Astrocyte (in vitro differentiated cells and primary cell): ENCODE measurements around the gene TGM5.

Experiments
- EZH2 ChIP-seq: IDR thresholded peaks from 2 replicates; pipeline ENCODE4 v1.6.1; 2012; ENCODE audit warnings: mild to moderate bottlenecking, low read length, inconsistent platforms; ENCODE audit not compliant: insufficient read depth
- TF ChIP-seq, protein P1 (sequence below): IDR thresholded peaks from 2 replicates; pipeline ENCODE4 v1.5.1; 2011; ENCODE audit warnings: low read depth, mild to moderate bottlenecking, inconsistent platforms, low read length, moderate library complexity; ENCODE audit not compliant: insufficient read depth

DNA sequence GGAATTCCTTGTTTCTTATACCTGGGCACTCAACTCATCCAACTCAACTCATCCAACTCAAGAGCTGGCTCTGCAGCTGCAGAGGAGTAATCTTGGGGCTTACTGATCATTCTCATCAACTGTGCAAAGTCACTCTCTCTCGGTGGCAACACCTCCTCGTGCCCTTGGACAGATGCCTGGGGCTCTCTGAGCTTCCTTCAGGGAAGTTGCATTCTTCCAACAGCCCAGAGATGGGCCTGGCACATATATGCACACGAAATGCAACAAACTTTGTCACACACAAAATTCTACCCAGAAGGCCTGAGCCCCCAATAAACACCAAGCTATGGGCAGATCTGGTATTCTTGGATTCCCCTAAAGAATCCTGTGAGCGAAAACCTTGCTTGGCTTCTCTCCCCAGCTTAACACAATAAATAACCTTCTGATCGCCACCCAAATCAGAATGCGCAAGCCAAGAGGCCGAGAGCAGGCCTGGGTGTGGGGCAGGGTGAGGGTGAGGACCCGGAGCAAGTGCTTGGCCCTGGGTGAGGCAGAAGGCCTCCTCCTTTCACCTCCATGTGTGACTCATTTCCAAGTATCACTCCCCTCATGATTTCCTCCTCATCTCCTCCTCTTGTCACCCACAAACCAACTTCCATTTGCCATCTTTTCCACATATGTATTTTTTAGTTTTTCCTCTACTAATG lies 15.4 kb downstream of the TGM5 start:
- TF ChIP-seq, protein P1, sequence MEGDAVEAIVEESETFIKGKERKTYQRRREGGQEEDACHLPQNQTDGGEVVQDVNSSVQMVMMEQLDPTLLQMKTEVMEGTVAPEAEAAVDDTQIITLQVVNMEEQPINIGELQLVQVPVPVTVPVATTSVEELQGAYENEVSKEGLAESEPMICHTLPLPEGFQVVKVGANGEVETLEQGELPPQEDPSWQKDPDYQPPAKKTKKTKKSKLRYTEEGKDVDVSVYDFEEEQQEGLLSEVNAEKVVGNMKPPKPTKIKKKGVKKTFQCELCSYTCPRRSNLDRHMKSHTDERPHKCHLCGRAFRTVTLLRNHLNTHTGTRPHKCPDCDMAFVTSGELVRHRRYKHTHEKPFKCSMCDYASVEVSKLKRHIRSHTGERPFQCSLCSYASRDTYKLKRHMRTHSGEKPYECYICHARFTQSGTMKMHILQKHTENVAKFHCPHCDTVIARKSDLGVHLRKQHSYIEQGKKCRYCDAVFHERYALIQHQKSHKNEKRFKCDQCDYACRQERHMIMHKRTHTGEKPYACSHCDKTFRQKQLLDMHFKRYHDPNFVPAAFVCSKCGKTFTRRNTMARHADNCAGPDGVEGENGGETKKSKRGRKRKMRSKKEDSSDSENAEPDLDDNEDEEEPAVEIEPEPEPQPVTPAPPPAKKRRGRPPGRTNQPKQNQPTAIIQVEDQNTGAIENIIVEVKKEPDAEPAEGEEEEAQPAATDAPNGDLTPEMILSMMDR = no peak
- TF ChIP-seq EZH2 = no peak
